HG02678 (cell line): ENCODE measurements around the gene NCOA4.
"Not testable (repeated sequence)": the region's sequence is repeated elsewhere in the genome, so short reads cannot be mapped to it uniquely, and the experiment has no call there.

Experiments used
- ATAC-seq: cut with Tn5 transposase; IDR thresholded peaks from one replicate; pipeline ENCODE4 v1.9.1; 2021; ENCODE audit warnings: mild to moderate bottlenecking, moderate library complexity; ENCODE audit not compliant: unreplicated experiment

The NCOA4 gene

GRCh38 chr10:45985590-45985989, 44.8 kb downstream of the NCOA4 start:
- not testable (repeated sequence) for ATAC-seq

GRCh38 chr10:45984473-45984872, 46.0 kb downstream of the NCOA4 start:
- ATAC-seq, result not testable (repeated sequence)

- ATAC-seq, result not testable (repeated sequence)
Measured at GRCh38 chr10:45983538-45984186, 46.8 kb downstream of the NCOA4 start.

GRCh38 chr10:45981367-45981766, 49.1 kb downstream of the NCOA4 start:
- ATAC-seq, result not testable (repeated sequence)

- ATAC-seq, result peak; percentile 68
Measured at GRCh38 chr10:45978554-45978953, 51.9 kb downstream of the NCOA4 start.

- ATAC-seq, result not testable (repeated sequence)
Measured at GRCh38 chr10:45974041-45974440, 56.4 kb downstream of the NCOA4 start.

- ATAC-seq, result peak; percentile 14
Measured at GRCh38 chr10:45972813-45973169, 57.6 kb downstream of the NCOA4 start.

- peak; percentile 80 for ATAC-seq
Measured at GRCh38 chr10:45972106-45972812, 58.2 kb downstream of the NCOA4 start, which contains the start of gene TIMM23. Gene TIMM23, plus strand, starts transcription at chr10:45972489. Its CDS starts 136 bp downstream, at chr10:45972625.

- ATAC-seq, result peak; percentile 29
Measured at GRCh38 chr10:45971742-45972105, 58.7 kb downstream of the NCOA4 start.

- ATAC-seq, result not testable (repeated sequence)
Measured at GRCh38 chr10:45971019-45971418, 59.4 kb downstream of the NCOA4 start.

- not testable (repeated sequence) for ATAC-seq
Measured at GRCh38 chr10:45962686-45963452, 67.6 kb downstream of the NCOA4 start.

- not testable (repeated sequence) for ATAC-seq
Measured at GRCh38 chr10:45957928-45958327, 72.5 kb downstream of the NCOA4 start.

- not testable (repeated sequence) for ATAC-seq
Measured at GRCh38 chr10:45956634-45957033, 73.8 kb downstream of the NCOA4 start.
